ENCODE measurements around the gene TP53AIP1.

Gene TP53AIP1

DNA sequence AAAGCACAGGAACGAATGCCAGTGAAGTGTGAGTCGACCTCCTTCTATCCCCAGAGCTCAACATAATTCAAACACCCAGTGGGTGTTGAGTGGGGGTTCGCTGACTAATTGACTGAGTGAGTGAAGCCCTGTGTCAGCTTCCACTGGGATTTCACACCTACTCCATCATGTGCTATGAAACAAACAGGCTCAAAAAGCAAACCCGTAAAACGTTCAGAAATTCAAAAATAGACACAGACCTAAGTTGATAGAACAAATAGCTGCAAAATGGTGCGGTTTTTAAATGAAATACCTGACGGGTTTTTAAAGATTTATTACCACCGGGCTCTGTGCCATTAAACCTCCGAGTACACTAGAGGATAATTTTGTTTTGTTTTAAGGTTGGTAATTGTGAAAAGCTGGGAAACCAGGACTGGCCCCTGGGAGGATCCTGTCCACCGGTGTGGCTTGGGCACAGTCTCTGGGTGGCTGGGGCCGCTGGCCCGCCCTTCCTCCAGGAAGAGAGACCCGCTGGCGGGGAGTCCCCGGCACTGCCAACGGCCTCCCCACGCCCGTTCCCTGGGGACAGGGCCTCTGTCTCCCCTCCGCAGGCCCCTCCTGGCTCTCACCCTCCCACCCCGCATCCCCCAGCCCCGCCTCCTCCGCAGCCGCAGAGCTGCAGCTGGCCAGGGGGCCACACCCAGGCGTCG lies 37.9 kb downstream of the TP53AIP1 start:
- DNase-seq, result peak; percentile 75

- no peak for DNase-seq
These were observed 38.4 kb downstream of the TP53AIP1 start for GRCh38 chr11:128904303-128904655.

DNA sequence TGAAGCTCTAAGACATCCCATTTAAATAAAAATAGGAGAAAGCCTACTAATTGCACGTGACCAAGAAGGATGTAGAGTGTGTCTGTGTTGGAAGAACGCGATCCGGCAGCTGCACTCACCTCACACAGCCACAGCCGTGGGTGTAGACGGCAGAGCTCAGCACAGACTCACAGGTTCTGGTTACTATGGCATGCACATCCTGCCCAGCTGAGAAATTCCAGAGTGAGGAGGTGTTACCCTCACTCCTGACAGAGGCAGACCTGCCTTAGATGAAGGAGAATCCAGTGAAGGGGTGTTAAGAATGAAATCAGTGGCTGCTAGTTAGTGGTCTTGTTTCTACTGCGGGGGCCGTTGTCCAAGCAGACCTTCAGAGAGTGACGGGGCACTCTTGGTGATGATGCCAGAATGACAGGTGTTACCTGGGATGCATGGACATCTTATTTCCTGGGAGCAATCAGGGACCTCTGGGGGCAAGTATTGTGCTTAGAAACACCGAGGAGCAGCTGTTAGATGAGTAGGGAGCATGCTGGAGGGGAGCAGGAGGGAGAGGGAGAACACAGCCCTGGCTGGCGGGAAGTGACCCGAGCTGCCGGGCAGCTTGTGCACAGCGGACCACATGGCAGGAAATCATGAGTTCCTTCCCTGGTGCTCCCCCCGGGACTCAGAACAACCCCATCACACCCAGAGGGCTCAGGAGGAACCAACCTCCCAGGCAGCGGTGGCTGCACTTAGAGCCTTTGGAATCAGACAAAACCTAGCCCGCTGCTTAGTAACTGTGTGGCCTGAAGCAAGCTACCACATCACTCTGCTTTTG lies 39.2 kb downstream of the TP53AIP1 start:
- DNase-seq, result no peak

DNA sequence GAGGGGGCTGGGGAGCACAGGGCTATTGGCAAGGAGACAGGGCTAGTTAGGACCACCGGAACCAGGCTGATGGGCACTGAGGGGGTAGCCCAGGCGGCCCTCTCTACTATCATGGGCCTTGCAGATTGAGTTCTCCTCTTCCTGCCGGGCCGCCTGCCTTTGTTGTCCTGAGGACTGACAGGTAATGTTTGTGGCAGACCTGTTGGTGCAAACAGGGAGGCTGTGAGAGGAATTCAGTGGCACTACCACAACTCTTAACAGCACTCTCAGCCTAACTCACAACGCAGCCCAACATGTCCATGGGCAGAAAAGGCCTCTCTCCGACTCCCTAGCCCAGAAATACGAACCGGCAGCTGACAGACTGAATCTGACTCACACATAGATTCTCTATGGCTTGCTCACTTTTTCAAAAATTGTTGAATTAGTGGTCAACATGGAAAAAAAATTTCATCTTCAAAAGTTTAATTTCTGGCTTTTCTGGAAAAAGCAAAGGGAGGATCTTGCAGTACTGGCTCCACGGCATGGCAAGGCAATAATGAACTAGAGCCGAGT lies 40.1 kb downstream of the TP53AIP1 start:
- no peak for DNase-seq

- no peak for DNase-seq
These were observed 40.8 kb downstream of the TP53AIP1 start for GRCh38 chr11:128901653-128902514.

- DNase-seq, result no peak
These were observed 42.2 kb downstream of the TP53AIP1 start for GRCh38 chr11:128900468-128900867.

GRCh38 chr11:128898580-128899344 lies 43.9 kb downstream of the TP53AIP1 start:
- DNase-seq, result no peak

DNA sequence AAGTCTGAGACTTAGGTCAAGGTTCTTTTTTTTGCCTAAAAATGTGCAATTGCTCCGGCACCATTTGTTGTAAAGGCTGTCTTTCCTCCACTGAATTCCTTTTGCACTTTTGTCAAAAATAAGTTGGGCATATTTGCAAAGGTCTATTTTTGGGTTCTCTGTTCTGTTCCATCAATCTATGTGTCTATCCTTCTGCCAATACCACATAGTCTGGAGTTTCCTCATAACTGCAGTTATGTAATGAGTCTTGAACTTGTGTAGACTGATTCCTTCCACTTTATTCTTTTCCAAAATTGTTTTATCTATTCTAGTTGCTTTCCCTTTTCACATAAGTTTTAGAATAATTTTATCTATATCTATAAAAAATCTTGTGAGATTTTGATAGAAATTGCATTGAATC lies 44.8 kb downstream of the TP53AIP1 start:
- no peak for DNase-seq

- DNase-seq, result no peak
These were observed 46.3 kb downstream of the TP53AIP1 start for GRCh38 chr11:128896356-128896755.

DNA sequence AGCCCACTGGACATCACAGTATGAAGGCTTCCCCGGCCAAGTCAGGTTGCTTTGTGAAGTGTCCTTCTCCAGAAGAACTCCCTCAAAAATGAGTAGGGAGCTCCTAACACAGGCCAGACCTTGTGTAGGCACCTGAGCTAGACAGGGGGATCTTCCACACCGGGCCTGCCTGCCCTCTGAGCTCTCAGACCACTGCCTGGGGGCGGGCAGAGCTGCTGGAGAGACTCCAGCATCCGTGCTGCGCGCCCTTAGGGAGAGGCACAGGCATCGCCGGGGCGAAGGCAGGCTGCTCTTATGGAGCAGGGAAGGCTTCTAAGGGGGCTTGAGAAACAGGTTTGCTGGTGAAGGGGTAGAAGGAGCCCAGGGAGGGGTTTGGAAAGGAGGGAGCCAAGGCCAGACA lies 47.1 kb downstream of the TP53AIP1 start:
- no peak for DNase-seq

DNA sequence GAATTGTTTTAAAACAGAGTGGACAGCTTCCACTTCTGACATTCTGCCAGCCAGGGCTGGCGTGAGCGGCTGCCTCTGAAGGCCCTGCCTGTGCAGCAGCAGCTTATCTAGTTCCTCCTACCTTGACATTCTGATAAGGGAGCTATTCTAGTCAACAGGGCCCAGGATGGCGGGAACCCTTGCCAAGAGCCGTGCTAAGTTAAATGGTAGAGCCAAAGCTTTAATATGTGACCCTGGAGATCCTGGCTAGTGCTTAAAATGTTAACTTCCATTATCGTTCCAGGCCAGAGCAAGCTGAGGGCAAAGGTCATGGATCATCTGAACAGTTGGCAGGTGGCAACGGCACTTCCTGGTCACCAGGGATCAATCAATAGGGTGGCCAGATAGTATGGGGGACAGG lies 48.0 kb downstream of the TP53AIP1 start:
- no peak for DNase-seq

DNA sequence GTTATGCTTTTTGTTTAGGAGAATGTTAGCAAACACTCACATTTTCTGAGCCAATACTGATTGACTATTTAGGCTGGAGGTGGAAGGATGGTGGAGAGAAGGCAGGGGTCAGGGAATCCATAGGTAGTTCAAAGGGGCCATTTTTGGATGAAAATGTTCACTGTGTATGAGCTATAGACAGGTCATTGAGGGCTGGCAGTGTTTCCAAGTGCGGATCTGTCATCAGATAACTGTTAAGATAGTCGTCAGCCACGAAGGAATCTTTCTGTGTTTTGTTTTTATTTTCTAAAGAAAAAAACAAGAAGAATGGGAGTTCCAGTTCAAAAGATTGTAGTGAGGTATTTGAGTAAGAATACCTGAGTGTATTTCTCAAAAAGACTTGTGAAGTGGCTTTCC lies 48.4 kb downstream of the TP53AIP1 start:
- no peak for DNase-seq

- no peak for DNase-seq
These were observed 48.9 kb downstream of the TP53AIP1 start for GRCh38 chr11:128893578-128894285.

DNA sequence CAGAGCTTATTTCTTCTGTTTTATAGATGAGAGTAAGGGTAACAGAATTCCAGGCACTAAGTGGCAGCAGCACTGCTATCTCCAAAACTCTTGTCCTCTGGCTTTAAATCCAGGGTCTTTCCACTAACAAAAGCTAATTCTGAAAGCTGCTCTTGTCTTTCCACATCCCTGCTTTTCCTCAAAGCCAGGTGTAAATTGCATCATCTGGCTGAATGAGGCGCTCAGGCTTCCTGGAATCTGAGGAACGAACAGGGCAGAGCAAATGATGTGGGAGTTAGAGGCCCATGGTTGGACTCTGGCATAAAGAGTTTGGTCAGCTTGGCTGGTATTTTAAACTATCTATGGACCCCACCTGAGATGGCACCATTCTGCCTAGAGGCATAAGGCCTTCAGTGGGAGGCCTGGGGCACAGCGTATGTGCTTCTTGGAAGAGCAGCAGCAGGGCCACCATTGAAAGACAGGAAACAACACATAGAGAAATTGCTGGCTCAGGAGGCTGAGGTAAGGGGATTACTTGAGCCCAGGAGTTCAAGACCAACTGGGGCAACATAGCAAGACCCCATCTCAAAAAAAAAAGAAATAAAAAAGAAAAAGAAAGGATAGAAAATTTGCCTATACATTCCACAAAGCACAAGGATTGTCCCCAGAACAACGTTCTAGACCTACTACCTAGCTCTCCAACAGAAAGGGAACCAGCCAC lies 49.7 kb downstream of the TP53AIP1 start:
- no peak for DNase-seq

GRCh38 chr11:128891913-128892398 lies 50.7 kb downstream of the TP53AIP1 start:
- DNase-seq, result no peak

DNA sequence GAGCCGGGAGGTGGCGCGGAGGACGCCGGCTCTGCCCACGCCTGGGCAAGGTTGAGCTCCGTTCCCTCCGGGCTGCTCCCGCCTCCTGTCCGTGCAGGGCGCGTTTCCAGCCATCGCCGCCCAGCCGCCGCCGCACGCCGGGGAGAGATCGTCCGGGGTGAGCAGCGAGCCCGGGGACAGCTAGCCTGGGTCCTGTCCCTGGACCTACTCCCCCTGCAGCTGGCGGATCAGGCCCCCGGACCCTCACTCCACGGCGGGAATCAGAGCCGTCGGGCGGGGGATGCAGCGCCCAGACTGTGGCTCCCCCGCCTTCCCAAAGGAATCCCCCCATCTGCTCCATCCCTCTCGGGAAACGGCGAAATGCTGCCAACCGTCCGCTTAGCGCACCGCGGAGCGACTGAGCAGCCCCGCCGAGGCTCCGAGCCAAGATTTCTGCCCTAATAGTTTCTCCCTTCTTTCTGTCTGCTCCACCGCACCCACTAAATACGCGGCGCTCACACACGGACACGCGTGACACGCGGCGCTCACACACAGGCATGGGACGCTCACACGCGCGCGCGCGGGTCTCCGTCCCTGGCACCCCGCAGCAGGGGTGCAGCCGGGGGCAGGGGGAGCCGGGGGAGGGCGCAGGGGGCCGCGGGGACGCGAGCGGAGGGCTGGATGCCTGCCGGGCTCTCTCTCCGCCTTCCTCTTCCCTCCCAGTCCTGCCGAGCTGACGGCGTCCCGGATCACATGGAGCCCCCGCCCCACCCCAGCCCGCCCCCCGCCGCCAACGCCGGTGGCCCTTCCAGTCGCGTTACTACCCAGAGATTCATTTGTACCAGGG lies 51.9 kb downstream of the TP53AIP1 start, which contains the start of gene KCNJ5:
KCNJ5 (plus strand) TSS at position 814 of the 826 bp plus-strand sequence. CDS start 19,918 bp downstream, outside the sequence.
- DNase-seq, result peak; percentile 65

- no peak for DNase-seq
These were observed 52.5 kb downstream of the TP53AIP1 start for GRCh38 chr11:128890216-128890542.

DNA sequence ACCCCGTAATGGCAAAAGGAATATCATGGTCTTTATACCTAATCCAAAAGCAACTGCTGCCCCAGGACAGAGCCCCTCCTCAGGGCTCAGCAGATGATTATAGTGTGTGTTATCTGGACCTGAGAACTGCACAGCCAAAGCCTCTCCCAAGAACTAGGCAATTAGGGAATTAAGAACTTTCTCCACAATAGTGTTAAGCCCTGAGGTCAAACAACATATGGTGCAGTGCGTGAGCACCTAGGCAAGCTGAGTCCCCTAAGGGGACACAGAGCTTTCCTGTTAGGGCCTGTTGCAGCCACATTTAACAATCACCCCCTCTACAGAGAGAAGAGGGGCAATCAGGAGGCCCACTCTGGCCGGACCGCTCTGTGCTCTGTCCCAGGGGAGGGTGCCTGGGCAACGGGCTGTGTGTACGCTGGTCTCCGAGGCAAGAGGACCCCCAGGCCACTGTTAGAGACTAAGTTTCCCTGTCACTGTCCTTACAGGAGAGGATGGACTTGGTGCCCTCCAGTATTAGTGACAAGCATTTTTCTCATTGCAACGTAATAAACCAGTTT lies 52.9 kb downstream of the TP53AIP1 start:
- DNase-seq, result peak; percentile 90
